ENCODE measurements around the gene COA1. TPM values are rescaled to one million over a fixed set of nuclear protein-coding genes. Genes with fewer than 3 reads are reported as not detected.

The COA1 gene
- total RNA-seq, 1 donor from 2014 or later = 55.5 TPM

DNA sequence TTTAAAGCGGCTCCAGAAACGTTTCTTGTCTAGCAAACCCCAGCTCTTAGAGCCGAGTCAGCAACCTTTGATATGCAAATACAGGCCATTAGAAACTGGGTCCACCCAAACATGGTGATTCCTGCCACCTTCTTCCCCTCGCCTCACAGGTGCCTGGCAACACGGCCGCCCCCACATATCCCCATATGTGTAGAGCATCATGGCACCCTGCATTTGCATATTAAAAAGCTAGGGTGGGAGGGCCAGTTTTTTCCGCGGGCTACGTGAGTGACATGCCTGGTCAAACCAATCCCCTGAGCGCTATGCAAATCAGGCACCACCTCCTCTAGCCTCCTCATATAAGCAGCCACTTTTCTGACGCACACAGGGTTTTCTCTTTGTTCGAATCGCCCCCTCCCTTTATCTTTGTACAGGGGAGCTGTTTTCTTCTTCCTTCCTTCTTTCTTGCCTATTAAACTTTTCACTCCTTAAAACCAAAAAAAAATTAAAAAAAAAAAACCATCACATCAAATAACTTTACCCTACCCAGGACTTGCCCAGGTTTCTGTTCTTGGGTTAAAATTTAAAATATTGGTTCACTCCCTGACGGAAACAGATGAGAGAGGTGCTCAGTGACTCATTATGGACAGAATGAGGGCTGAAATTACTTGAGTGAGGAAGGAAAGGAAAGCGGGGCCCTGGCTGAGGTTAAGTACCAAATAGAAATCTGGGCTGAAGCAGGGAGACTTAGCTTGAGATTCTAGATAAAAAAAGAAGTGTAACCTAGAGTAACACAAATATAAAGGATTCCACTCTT is 59.8 kb downstream of the COA1 start:
- no peak overlapping the region for H3K27ac Mint-ChIP-seq (ENCODE audit: unreplicated experiment)
- H3K36me3 Mint-ChIP-seq (ENCODE audit: low read depth, unreplicated experiment) = peaks cover 13% of the 10 kb centered on the region
- peaks cover 13% of the 10 kb centered on the region for H3K4me1 Mint-ChIP-seq (ENCODE audit: unreplicated experiment)
- no peaks in the 10 kb centered on the region for H3K9me3 Mint-ChIP-seq (ENCODE audit: unreplicated experiment)
- peaks cover 2% of the 10 kb centered on the region for H3K27me3 Mint-ChIP-seq (ENCODE audit: unreplicated experiment)
- no peak overlapping the region for H3K4me3 Mint-ChIP-seq (ENCODE audit: unreplicated experiment)
- DNase-seq (ENCODE audit: low spot score) = no peak
- no peak for TF ChIP-seq CTCF (IDR thresholded peaks at IDR 0.05; ENCODE audit: unreplicated experiment)

DNA sequence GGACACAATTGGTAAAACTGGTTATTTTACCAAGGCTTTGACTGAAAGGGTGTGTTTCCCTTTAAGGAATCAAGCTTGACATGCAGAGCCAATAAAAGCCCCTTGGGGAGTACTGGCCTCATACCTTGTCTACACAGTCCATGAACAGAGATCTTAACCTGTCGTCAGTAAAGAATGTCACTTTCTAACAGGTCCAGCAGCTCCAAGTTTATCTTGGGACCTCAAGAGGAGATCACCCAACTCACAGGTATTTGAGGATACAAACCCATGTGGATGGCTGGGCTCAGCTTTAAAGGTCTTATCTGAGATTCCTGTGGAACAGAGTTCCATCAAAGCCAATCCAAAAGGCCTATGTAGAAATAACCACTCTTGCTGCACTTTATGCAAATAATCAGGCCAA is 61.3 kb downstream of the COA1 start:
- H3K36me3 Mint-ChIP-seq (ENCODE audit: low read depth, unreplicated experiment) = peaks cover 13% of the 10 kb centered on the region
- DNase-seq (ENCODE audit: low spot score) = no peak
- peaks cover 2% of the 10 kb centered on the region for H3K27me3 Mint-ChIP-seq (ENCODE audit: unreplicated experiment)
- no peak overlapping the region for H3K4me3 Mint-ChIP-seq (ENCODE audit: unreplicated experiment)
- no peaks in the 10 kb centered on the region for H3K9me3 Mint-ChIP-seq (ENCODE audit: unreplicated experiment)
- no peak for TF ChIP-seq CTCF (IDR thresholded peaks at IDR 0.05; ENCODE audit: unreplicated experiment)
- H3K4me1 Mint-ChIP-seq (ENCODE audit: unreplicated experiment) = peaks cover 13% of the 10 kb centered on the region
- no peak overlapping the region for H3K27ac Mint-ChIP-seq (ENCODE audit: unreplicated experiment)

- Mint-ChIP-seq H3K27me3 (ENCODE audit: unreplicated experiment) (peaks cover 2% of the 10 kb centered on the region), H3K4me3 (ENCODE audit: unreplicated experiment) (no peak overlapping the region), H3K9me3 (ENCODE audit: unreplicated experiment) (no peaks in the 10 kb centered on the region), H3K36me3 (ENCODE audit: low read depth, unreplicated experiment) (peaks cover 13% of the 10 kb centered on the region), H3K27ac (ENCODE audit: unreplicated experiment) (no peak overlapping the region), H3K4me1 (ENCODE audit: unreplicated experiment) (peaks cover 13% of the 10 kb centered on the region)
- DNase-seq (ENCODE audit: low spot score) = no peak
- no peak for TF ChIP-seq CTCF (IDR thresholded peaks at IDR 0.05; ENCODE audit: unreplicated experiment)
These were observed 62.4 kb downstream of the COA1 start for GRCh38 chr7:43666938-43667337.

GRCh38 chr7:43664681-43665080 is 64.6 kb downstream of the COA1 start:
- Mint-ChIP-seq H3K36me3 (ENCODE audit: low read depth, unreplicated experiment) (peaks cover 13% of the 10 kb centered on the region), H3K27me3 (ENCODE audit: unreplicated experiment) (peaks cover 2% of the 10 kb centered on the region), H3K27ac (ENCODE audit: unreplicated experiment) (no peak overlapping the region), H3K4me1 (ENCODE audit: unreplicated experiment) (peaks cover 13% of the 10 kb centered on the region), H3K9me3 (ENCODE audit: unreplicated experiment) (no peaks in the 10 kb centered on the region), H3K4me3 (ENCODE audit: unreplicated experiment) (no peak overlapping the region)
- no peak for DNase-seq (ENCODE audit: low spot score)
- TF ChIP-seq CTCF (IDR thresholded peaks at IDR 0.05; ENCODE audit: unreplicated experiment) = no peak

GRCh38 chr7:43660141-43660540 is 69.2 kb downstream of the COA1 start:
- TF ChIP-seq CTCF (IDR thresholded peaks at IDR 0.05; ENCODE audit: unreplicated experiment) = no peak

More at GRCh38 chr7:43660141-43660540, 69.2 kb downstream of the COA1 start:
- no peaks in the 10 kb centered on the region for H3K9me3 Mint-ChIP-seq (ENCODE audit: unreplicated experiment)
- DNase-seq (ENCODE audit: low spot score) = no peak
- H3K27ac Mint-ChIP-seq (ENCODE audit: unreplicated experiment) = no peak overlapping the region
- no peaks in the 10 kb centered on the region for H3K36me3 Mint-ChIP-seq (ENCODE audit: low read depth, unreplicated experiment)
- peaks cover 5% of the 10 kb centered on the region for H3K4me1 Mint-ChIP-seq (ENCODE audit: unreplicated experiment)
- H3K27me3 Mint-ChIP-seq (ENCODE audit: unreplicated experiment) = no peaks in the 10 kb centered on the region
- H3K4me3 Mint-ChIP-seq (ENCODE audit: unreplicated experiment) = no peak overlapping the region
